SK-N-MC (cell line): Measurements from ENCODE around the gene IL11.

ENCODE experiments used
- DNase-seq: peaks from one replicate; pipeline ENCODE4 v3.0.0-alpha.2; 2011; ENCODE audit warnings: low read depth, low spot score
- H3K27ac ChIP-seq: fragments of 200-600 bp; sonication (generic); 2 replicates; pipeline ENCODE4 v1.5.1; 2016; ENCODE audit warnings: mixed run types
- H3K36me3 ChIP-seq: fragments of 200-600 bp; sonication (generic); 2 replicates; pipeline ENCODE4 v1.6.1; 2017; ENCODE audit warnings: antibody characterized with exemption, low read length, mixed read lengths; ENCODE audit not compliant: insufficient read depth
- H3K4me3 ChIP-seq: fragments of 200-600 bp; sonication (generic); 2 replicates; pipeline ENCODE4 v1.5.1; 2016
- H3K9ac ChIP-seq: fragments of 200-600 bp; sonication (generic); 2 replicates; pipeline ENCODE4 v1.8.0; 2017; ENCODE audit warnings: mixed run types, mixed read lengths; ENCODE audit not compliant: insufficient read length
- H3K9me3 ChIP-seq: fragments of 200-600 bp; sonication (generic); 2 replicates; pipeline ENCODE4 v1.6.1; 2017; ENCODE audit warnings: low read depth, mild to moderate bottlenecking, antibody characterized with exemption, low read length, moderate library complexity, mixed read lengths
- EZH2 ChIP-seq: fragments of 200-600 bp; sonication (generic); IDR thresholded peaks from one replicate; pipeline ENCODE4 v1.6.1; 2017; ENCODE audit warnings: antibody characterized with exemption
- FOXP2 ChIP-seq: optimal IDR thresholded peaks from 2 replicates; pipeline ENCODE3; 2011; ENCODE audit warnings: mild to moderate bottlenecking, moderate library complexity; ENCODE audit not compliant: insufficient read depth; ENCODE audit errors: extremely low read length, control extremely low read depth
- POLR2AphosphoS5 ChIP-seq: IDR thresholded peaks from 2 replicates; pipeline ENCODE4 v1.6.1; 2012; ENCODE audit warnings: mild to moderate bottlenecking, low read depth, low read length, borderline replicate concordance

The IL11 gene

DNA sequence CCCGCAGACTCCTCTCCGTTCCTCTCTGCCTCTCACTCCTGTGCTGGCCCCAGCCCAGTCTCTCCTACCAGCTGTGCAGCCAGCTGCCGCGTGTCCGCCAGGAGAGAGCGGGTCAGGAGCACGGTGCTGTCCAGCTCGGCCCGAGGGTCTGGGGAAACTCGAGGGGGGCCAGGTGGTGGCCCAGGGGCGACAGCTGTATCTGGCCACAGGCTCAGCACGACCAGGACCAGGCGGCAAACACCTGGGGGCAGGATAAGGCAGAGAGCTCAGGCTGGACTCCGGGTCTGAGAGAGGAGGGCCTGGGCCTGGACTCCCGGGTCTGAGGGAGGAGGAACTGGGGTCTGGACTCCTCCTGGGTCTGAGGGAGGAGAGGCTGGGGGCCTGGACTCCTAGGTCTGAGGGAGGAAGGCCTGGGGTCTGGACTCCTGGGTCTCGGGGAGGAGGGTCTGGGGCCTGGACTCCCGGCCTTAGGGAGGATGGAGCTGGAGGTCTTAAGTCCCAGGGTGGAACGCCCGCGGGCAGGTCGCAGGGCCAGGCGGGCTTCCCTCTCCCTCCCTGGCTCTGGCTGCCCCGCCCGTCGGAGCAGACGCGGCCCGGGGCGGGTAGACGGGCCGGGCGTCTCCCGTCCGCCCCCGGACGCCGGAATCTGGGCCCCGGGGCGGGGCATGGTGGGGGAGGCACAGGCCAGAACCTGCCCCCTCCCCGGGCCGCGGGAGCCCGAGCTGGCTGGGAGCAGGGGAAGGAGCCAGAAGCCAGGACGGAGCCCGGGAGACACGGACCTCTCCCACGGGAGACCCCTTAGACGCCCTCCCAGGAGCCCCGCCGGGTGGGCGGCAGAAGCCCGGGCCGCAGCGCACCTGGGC is 1.3 kb downstream of the IL11 start:
- Histone ChIP-seq H3K9ac (no peak overlapping the region), H3K36me3 (no peaks in the 10 kb centered on the region), H3K4me3 (0 out of 2 replicates have a peak overlapping the region, but pooled peaks have one; percentile 38), H3K9me3 (no peaks in the 10 kb centered on the region), H3K27ac (no peak overlapping the region)
- DNase-seq: no peak
- TF ChIP-seq EZH2 (no peak), FOXP2 (no peak), POLR2AphosphoS5 (no peak)

DNA sequence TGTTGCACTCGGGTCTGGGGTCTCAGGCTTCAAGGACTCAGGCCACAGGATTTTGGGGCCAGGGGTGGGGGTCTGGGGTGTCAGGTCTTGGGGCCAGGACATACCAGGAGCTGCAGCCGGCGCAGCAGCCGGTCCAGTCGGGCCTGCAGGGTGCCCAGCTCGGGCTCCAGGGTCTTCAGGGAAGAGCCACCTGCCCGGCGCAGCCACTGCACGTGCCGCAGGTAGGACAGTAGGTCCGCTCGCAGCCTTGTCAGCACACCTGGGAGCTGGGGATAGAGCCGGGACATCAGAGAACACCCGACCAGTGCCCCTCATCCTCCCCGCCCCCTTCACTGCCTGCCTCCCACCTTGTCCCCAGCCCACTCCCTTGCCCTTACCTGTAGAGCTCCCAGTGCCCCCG is 2.2 kb downstream of the IL11 start:
- Histone ChIP-seq H3K9me3 (no peaks in the 10 kb centered on the region), H3K4me3 (no peak overlapping the region), H3K9ac (no peak overlapping the region), H3K27ac (no peak overlapping the region), H3K36me3 (no peaks in the 10 kb centered on the region)
- TF ChIP-seq POLR2AphosphoS5 (no peak), EZH2 (no peak), FOXP2 (no peak)
- no peak for DNase-seq

DNA sequence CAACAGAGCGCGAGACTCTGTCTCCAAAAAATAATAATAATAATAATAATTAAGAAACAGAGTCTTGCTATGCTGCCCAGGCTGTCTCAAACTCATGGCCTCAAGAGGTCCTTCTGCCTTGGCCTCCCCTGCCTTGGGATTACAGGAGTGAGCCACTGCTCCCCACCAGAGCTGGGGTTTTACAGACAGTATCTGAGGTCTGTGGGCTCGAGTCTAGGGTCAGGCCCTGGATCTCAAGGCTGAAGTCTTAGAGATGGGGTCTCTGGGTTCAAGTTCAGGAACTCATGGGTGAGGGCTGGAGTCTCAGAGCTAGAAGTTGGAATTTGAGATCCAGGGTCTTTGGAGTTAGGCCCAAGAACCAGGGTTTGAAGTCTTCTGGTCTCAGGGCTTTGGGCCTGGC is 3.5 kb downstream of the IL11 start:
- H3K9ac ChIP-seq: no peak overlapping the region
- no peak for TF ChIP-seq EZH2
- no peak for TF ChIP-seq FOXP2
- no peak for TF ChIP-seq POLR2AphosphoS5
- H3K36me3 ChIP-seq: no peaks in the 10 kb centered on the region
- no peak overlapping the region for H3K4me3 ChIP-seq
- no peak for DNase-seq
- H3K9me3 ChIP-seq: no peaks in the 10 kb centered on the region
- no peak overlapping the region for H3K27ac ChIP-seq

DNA sequence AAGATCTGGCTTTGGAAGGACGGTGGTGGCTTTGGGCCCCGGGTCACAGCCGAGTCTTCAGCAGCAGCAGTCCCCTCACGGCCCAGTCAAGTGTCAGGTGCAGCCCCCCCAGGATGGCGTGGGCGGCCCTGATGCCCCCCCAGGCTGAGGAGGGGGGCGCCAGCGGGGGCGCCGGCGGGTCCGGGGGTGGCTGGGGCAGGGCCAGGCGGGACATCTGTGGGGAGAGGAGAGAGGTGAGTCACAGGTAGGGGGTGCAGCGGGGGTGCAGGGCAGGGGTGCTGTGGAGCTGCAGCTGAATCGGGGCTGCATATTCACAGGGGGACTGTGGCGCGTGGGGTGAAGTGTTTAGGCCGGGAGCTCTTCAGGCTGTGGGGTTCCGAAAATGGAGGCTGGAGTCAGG is 4.3 kb downstream of the IL11 start:
- no peak for TF ChIP-seq EZH2
- TF ChIP-seq POLR2AphosphoS5: no peak
- TF ChIP-seq FOXP2: no peak

DNA sequence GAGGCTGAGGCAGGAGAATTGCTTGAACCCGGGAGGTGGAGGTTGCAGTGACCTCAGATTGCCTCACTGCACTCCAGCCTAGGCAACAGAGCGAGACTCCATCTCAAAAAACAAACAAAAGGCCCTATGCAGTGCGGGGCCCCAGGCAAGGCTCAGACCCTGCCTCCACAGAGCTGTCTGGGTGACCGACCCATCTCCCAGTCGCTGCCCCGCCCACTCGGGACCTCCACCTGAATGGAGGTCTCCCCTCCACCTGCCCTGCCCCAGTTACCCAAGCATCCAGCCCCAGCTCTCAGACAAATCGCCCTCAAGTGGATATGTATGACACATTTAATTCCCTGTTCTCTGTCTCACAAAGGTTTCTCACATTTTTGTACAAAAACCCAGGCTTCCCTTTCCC is 5.0 kb downstream of the IL11 start:
- Histone ChIP-seq H3K36me3 (no peaks in the 10 kb centered on the region), H3K9me3 (no peaks in the 10 kb centered on the region), H3K9ac (no peak overlapping the region), H3K27ac (no peak overlapping the region), H3K4me3 (no peak overlapping the region)
- no peak for DNase-seq
- TF ChIP-seq EZH2 (no peak), FOXP2 (no peak), POLR2AphosphoS5 (no peak)

More for the DNA sequence above, 4.3 kb downstream of the IL11 start:
- Histone ChIP-seq H3K36me3 (no peaks in the 10 kb centered on the region), H3K4me3 (no peak overlapping the region), H3K27ac (no peak overlapping the region), H3K9ac (no peak overlapping the region), H3K9me3 (no peaks in the 10 kb centered on the region)
- DNase-seq: no peak

DNA sequence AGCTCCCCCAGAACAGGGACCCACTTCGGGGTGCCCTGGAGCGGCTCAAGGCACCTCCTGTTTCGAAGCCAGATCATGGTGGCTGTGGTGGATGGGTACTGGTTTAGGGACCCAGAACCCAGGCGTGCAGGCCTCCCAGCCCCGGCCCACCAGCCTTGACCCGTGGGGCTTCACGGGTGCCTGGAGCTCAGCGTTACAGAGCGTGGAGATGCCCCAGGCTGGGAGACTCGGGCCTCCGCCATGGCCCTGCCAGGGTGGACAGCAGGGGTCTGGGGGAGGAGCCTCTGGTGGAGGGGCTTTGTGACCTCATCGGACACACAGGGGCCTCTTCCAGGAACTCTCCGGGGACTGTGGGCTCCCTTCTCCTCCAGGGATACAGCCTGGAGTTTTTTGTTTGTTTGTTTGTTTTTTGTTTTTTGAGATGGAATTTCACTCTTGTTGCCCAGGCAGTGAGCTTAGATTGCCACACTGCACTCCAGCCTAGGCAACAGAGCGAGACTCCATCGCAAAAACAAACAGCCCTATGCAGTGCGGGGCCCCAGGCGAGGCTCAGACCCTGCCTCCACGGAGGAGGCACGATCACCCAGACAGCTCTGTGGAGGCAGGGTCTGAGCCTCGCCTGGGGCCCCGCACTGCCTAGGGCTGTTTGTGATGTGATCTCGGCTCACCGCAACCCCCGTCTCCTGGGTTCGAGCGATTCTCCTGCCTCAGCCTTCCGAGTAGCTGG is 7.1 kb downstream of the IL11 start, which contains the start of gene GARIN5B:
TSS of gene GARIN5B (minus strand) at position 271 of the 727 bp plus-strand sequence. CDS start at position 77, 194 bp downstream.
- no peak within 1 kb of the TSS for H3K27ac ChIP-seq
- H3K4me3 ChIP-seq: no peak within 1 kb of the TSS
- no peak for DNase-seq
- H3K9ac ChIP-seq: no peak within 1 kb of the TSS
- TF ChIP-seq EZH2 (no peak), FOXP2 (no peak), POLR2AphosphoS5 (no peak)
- H3K36me3 ChIP-seq: no peaks in the 10 kb centered on the region
- H3K9me3 ChIP-seq: no peaks in the 10 kb centered on the region

DNA sequence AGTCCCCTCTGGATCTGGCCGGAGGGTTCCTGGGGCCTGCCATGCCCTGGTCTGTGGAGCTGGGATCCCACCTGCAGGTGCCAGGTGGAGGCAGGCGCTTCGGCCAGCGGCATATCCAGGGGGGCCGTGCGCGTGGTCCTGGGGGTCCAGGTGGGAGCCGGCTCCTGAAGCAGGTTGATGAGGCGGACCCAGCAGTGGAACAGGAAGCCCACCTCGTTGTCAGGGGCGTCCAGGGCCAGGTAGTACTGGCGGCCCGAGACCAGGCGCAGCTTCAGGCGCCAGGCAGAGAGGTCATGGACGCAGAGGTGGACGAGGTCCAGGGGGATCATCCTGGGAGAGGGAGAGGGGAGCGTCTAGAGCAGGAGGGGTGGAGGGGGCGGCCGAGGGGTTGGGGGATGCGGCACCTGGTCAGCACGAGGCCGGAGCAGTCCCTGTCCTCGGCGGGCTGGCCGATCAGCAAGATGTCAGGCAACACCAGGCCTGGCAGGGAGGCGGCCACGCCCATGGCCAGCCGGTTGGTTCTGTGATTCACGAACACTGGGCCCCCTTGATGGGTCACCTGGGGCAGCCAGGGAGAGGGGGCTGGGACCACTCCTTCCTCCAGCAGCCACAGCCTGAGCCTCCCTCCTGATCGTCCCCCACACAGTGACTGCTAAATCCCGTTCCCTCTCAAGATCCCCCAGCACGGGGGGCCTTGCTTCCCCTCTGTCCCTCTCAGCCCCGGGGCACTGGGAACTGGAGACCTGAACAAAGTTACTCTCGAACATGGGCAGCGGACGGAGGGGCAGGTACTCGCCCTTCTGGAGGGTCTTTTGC is 7.9 kb downstream of the IL11 start:
- TF ChIP-seq EZH2 (no peak), POLR2AphosphoS5 (no peak), FOXP2 (no peak)
- H3K36me3 ChIP-seq: no peaks in the 10 kb centered on the region
- no peak overlapping the region for H3K27ac ChIP-seq
- no peaks in the 10 kb centered on the region for H3K9me3 ChIP-seq
- no peak overlapping the region for H3K9ac ChIP-seq
- H3K4me3 ChIP-seq: no peak overlapping the region
- DNase-seq: no peak
